Kidney glomerular epithelial cell (primary cell): ENCODE results near the gene CELA2A.
"Not testable (repeated sequence)": the region's sequence is repeated elsewhere in the genome, so short reads cannot be mapped to it uniquely, and the experiment has no call there.

Source experiments
- DNase-seq: peaks from one replicate; lab custom pipeline; 2025; lab: John Stamatoyannopoulos, UW

The CELA2A gene

GRCh38 chr1:15469821-15470448 is 13.4 kb downstream of the CELA2A start:
- DNase-seq, result not testable (repeated sequence)

- not testable (repeated sequence) for DNase-seq
Measured at GRCh38 chr1:15471067-15471466, 14.5 kb downstream of the CELA2A start.

GRCh38 chr1:15471723-15472122 is 15.2 kb downstream of the CELA2A start:
- not testable (repeated sequence) for DNase-seq

GRCh38 chr1:15472587-15472986 is 16.1 kb downstream of the CELA2A start:
- no peak for DNase-seq

- no peak for DNase-seq
Measured at GRCh38 chr1:15475752-15476314, 19.3 kb downstream of the CELA2A start, which contains the start of gene CELA2B. Gene CELA2B (plus strand): TSS chr1:15476104. CDS start chr1:15476126, 22 bp downstream.

DNA sequence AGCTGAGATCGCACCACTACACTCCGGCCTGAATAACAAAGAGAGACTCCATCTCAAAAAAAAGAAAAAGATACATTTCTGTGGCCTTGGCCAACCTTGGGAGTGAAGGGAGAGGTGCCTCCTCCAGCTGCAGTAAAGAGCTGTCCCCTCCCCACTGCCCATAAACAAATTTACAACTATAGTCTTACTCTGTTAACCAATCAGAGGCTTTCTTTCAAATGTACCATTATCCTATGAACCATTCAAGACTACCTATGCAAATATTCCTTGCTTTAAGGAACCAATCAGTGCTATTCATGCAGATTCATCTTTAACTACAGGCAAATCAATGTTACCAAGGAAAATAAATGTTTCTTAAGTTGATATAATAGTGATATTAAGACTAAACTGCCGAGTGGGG is 20.4 kb downstream of the CELA2A start:
- DNase-seq, result no peak

GRCh38 chr1:15477646-15478212 is 21.2 kb downstream of the CELA2A start:
- no peak for DNase-seq

DNA sequence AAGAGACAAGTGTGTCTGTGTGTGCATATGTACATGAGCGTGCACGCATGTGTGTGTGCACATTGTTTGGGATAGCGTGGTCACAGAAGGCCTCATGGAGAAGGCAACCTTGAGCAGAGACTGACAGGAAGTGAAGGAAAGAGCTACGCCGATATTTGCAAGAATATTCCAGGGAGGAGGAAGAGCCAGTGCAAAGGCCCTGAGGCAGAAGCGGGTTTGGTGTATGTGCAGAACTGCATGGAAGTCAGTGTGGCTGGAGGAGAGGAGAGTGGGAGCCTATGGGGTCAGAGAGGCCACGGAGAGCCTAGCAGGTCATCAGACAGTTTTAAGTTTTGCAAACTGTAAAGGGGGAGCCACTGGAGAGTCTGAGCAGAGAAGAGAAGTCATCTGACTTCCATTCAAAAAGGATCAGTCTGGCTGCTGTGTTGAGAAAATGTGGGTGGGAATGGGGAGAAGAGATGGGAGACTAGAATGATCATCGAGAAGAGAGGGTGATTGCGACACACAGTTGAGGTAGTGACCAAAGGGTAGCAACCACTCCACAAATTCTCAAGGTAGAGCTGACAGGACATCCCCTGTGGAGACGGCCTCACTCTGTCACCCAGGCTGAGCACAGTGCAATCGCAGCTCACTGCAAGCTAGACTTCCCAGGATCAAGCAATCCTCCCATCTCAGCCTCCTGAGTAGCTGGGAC is 23.3 kb downstream of the CELA2A start:
- DNase-seq, result no peak

DNA sequence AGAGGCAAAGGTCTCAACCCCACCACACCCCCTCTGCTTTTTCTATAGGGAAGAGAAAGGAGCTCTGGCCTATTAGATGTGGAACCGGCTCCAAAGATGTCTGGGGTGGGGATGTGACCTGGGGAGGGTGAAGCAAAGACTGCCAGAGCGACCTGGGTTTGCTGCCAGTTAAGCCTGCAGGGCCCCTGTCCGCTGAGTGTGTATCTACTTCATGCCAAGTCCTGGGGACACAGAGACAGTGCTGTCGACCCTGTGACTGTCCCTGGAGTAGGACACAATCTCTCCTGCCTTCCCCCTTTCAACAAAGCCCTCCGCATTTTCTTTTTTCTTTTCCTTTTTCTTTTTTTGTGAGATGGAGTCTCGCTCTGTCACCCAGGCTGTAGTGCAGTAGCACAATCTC is 25.9 kb downstream of the CELA2A start:
- not testable (repeated sequence) for DNase-seq

DNA sequence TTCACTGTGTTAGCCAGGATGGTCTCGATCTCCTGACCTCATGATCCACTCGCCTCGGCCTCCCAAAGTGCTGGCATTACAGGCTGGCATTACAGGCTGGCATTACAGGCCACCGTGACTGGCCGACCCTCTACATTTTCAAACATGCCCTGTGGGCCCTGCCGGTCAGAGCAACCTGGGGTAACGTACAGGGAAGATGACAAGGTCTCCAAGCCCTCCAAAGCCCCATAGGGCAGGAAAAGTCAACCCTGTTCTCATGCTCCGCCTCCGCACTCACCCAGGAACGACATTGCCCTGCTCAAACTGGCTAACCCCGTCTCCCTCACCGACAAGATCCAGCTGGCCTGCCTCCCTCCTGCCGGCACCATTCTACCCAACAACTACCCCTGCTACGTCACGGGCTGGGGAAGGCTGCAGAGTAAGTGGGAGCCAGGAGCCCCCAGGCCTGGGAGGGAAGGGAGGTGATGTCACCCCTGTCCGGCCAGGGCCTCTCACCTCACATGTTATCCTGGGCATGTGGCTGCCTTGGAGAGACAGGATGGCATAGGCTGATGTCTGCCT is 26.5 kb downstream of the CELA2A start:
- not testable (repeated sequence) for DNase-seq

GRCh38 chr1:15483971-15484370 is 27.4 kb downstream of the CELA2A start:
- no peak for DNase-seq

DNA sequence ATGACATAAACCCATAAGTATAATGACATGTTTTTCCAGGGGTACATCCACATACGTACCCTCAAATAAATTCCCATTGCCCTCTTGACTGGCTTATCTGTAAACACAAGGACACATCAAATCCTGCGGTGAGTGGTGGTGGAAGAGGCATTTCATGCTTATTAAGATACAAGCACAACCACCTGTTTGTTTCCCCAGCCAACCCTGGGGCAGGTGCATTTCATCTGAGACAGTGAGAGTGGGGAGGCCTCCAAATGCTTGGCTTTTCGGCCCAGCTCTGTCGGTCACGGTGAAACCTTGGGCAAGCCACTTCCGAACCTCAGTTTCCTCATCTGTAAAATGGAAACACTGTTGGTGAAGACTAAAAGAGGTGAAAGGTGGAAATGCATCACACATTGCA is 27.9 kb downstream of the CELA2A start:
- DNase-seq, result not testable (repeated sequence)

- DNase-seq, result no peak
Measured at GRCh38 chr1:15485636-15486035, 29.1 kb downstream of the CELA2A start.

- not testable (repeated sequence) for DNase-seq
Measured at GRCh38 chr1:15486844-15487610, 30.5 kb downstream of the CELA2A start.

GRCh38 chr1:15488371-15488770 is 31.8 kb downstream of the CELA2A start:
- DNase-seq, result no peak

DNA sequence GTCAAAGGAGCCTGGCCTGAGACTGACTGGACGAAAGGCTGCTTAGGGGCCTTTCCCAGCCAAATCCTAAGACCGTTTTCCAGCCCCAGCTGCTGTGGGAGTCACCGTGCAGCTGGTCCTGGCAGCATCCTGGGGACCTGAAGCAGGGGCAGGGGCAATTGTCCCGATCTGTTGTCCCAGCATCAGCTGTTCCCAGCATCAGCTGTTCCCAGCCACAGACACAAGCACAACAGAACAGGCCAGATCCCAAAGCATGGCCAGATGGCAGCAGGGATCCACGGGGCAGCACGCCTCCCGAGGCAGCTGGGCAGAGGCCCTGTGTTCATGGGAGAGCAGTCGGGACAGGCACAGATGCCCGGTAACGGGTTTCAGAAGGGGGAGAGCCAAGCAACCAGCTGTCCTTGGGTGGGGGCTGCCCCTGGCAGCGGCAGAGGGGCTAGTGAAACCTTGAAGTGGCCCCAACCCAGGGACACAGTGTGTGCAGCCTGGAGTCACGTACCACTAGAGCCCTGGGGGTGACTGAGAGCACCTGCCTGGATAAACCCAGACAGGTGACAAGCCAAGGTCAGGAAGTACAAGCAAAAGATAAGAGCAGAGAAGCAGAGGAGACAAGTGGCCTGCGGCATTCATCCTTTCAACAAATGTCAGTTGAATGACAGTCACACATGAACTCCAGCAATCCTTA is 32.7 kb downstream of the CELA2A start:
- no peak for DNase-seq

GRCh38 chr1:15491010-15491409 is 34.5 kb downstream of the CELA2A start:
- not testable (repeated sequence) for DNase-seq

- no peak for DNase-seq
Measured at GRCh38 chr1:15492596-15492995, 36.1 kb downstream of the CELA2A start.

DNA sequence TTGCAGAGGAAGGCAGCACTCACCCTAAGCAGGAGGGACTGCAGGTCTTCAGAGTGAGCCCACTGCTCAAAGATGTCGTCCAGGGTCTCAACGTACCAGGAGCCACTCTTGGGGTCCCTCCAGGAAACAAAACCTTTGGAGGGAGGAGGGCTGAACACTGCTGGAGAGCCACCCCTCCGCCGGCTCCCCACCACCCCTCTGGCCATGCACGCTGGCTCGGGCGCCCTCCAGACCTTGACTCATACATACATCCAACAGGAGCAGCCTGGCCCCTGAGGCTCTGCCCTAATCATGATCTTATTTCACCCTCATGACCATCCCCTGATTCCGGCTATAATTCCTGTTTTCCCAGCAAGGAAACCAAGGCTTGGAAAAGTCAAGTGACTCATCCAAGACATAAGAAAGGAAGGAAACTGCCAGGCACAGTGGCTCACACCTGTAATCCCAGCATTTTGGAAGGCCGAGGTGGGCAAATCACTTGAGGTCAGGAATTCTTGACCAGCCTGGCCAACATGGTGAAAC is 37.4 kb downstream of the CELA2A start:
- DNase-seq, result no peak

- no peak for DNase-seq
Measured at GRCh38 chr1:15500184-15501178, 43.9 kb downstream of the CELA2A start.
